Thymus (tissue), 11 donors: Measurements from ENCODE around the gene CDH13. TPM values are rescaled to one million over a fixed set of nuclear protein-coding genes. Genes with fewer than 3 reads are reported as not detected.

ENCODE experiments used
- DNase-seq, 9 donors: peaks; one replicate each; pipeline ENCODE4 v3.0.0-alpha.2; 2013; ENCODE audit warnings: low spot score in 9 of 9, low read depth in 6 of 9, missing footprints in 1 of 9
- H3K27ac ChIP-seq, 2 donors: one replicate each; pipeline ENCODE4 v1.5.1; 2013; ENCODE audit warnings: control low read depth in 1 of 2, low read depth in 1 of 2, low read length in 1 of 2, mild to moderate bottlenecking in 1 of 2, moderate library complexity in 1 of 2
- H3K27me3 ChIP-seq, 2 donors: one replicate each; pipeline ENCODE4 v1.5.1; 2013; ENCODE audit warnings: low read length in 1 of 2; ENCODE audit not compliant: control insufficient read depth in 2 of 2, insufficient read depth in 1 of 2
- H3K36me3 ChIP-seq, 2 donors: one replicate each; pipeline ENCODE4 v1.5.1; 2013; ENCODE audit warnings: low read length in 1 of 2, mild to moderate bottlenecking in 1 of 2, moderate library complexity in 1 of 2; ENCODE audit not compliant: control insufficient read depth in 2 of 2, insufficient read depth in 2 of 2
- H3K4me1 ChIP-seq, 2 donors: one replicate each; pipeline ENCODE4 v1.5.1; 2013; ENCODE audit warnings: low read length in 2 of 2; ENCODE audit not compliant: control insufficient read depth in 2 of 2, insufficient read depth in 2 of 2
- H3K4me3 ChIP-seq, 2 donors: one replicate each; pipeline ENCODE4 v1.5.1; 2013; ENCODE audit warnings: low read length in 2 of 2, control low read depth in 1 of 2, mild to moderate bottlenecking in 1 of 2
- H3K9me3 ChIP-seq, 2 donors: one replicate each; pipeline ENCODE4 v1.5.1; 2013; ENCODE audit warnings: low read length in 1 of 2, mild to moderate bottlenecking in 1 of 2; ENCODE audit not compliant: control insufficient read depth in 2 of 2, insufficient read depth in 1 of 2
- WGBS: extraction: QIAGEN DNeasy Blood & Tissue Kit; methylation state at CpG from one replicate; pipeline ENCODE4 v1.1.7; 2013; 5-methylcytosine and 5-hydroxymethylcytosine counted together
- polyA plus RNA-seq: library from polyadenylated mRNA; stranded (reverse); fragments of 200-250 nt; gene quantifications from one replicate; pipeline ENCODE4 v1.2.3, GENCODE V29; 2013
- total RNA-seq: library from RNA; stranded (reverse); fragments of 120-200 nt; gene quantifications from one replicate; pipeline ENCODE4 v1.2.4, GENCODE V29; 2013
- donor health status: healthy.

CDH13 gene
- total and polyA plus RNA-seq, 2 donors = 1.5 to 3.7 TPM

GRCh38 chr16:83402160-83402814 is 775.5 kb downstream of the CDH13 start:
- 92% methylated on average over 6 of the region's 6 CpGs for WGBS
- DNase-seq = no peak
- no peak overlapping the region for H3K4me3 ChIP-seq
- H3K27ac ChIP-seq = no peak overlapping the region
- H3K27me3 ChIP-seq = no peaks in the 10 kb centered on the region
- H3K36me3 ChIP-seq = no peaks in the 10 kb centered on the region
- H3K9me3 ChIP-seq = no peaks in the 10 kb centered on the region
- H3K4me1 ChIP-seq = no peaks in the 10 kb centered on the region

GRCh38 chr16:83402967-83403366 is 776.2 kb downstream of the CDH13 start:
- 73% methylated on average over 4 of the region's 4 CpGs for WGBS
- Histone ChIP-seq H3K4me1 (no peaks in the 10 kb centered on the region), H3K36me3 (no peaks in the 10 kb centered on the region), H3K4me3 (no peak overlapping the region), H3K27ac (no peak overlapping the region), H3K9me3 (no peaks in the 10 kb centered on the region), H3K27me3 (no peaks in the 10 kb centered on the region)
- DNase-seq = no peak

GRCh38 chr16:83403761-83404160 is 777.0 kb downstream of the CDH13 start:
- H3K9me3 ChIP-seq = no peaks in the 10 kb centered on the region
- no peak overlapping the region for H3K27ac ChIP-seq
- 89% methylated on average over 2 of the region's 2 CpGs for WGBS
- H3K36me3 ChIP-seq = no peaks in the 10 kb centered on the region
- H3K4me1 ChIP-seq = no peaks in the 10 kb centered on the region
- H3K27me3 ChIP-seq = no peaks in the 10 kb centered on the region
- no peak for DNase-seq
- H3K4me3 ChIP-seq = no peak overlapping the region

- WGBS = 86% methylated on average over 3 of the region's 3 CpGs
- DNase-seq = no peak
- no peaks in the 10 kb centered on the region for H3K36me3 ChIP-seq
- no peak overlapping the region for H3K4me3 ChIP-seq
- H3K9me3 ChIP-seq = no peaks in the 10 kb centered on the region
- no peak overlapping the region for H3K27ac ChIP-seq
- no peaks in the 10 kb centered on the region for H3K27me3 ChIP-seq
- no peaks in the 10 kb centered on the region for H3K4me1 ChIP-seq
Observed at GRCh38 chr16:83404261-83404660, 777.5 kb downstream of the CDH13 start.

- Histone ChIP-seq H3K4me1 (no peaks in the 10 kb centered on the region), H3K27me3 (no peaks in the 10 kb centered on the region), H3K27ac (no peak overlapping the region), H3K9me3 (no peaks in the 10 kb centered on the region), H3K36me3 (no peaks in the 10 kb centered on the region), H3K4me3 (no peak overlapping the region)
- no peak for DNase-seq
- 92% methylated on average over 5 of the region's 5 CpGs for WGBS
Observed at GRCh38 chr16:83407928-83408327, 781.2 kb downstream of the CDH13 start.

- 84% methylated on average over 3 of the region's 3 CpGs for whole genome bisulfite sequencing
- Histone ChIP-seq H3K4me3 (no peak overlapping the region), H3K27ac (no peak overlapping the region), H3K4me1 (no peaks in the 10 kb centered on the region), H3K36me3 (no peaks in the 10 kb centered on the region), H3K27me3 (no peaks in the 10 kb centered on the region), H3K9me3 (no peaks in the 10 kb centered on the region)
- no peak for DNase-seq
Observed at GRCh38 chr16:83409347-83409746, 782.6 kb downstream of the CDH13 start.

- Histone ChIP-seq H3K36me3 (no peaks in the 10 kb centered on the region), H3K27me3 (no peaks in the 10 kb centered on the region), H3K4me3 (no peak overlapping the region), H3K9me3 (no peaks in the 10 kb centered on the region), H3K27ac (no peak overlapping the region), H3K4me1 (no peaks in the 10 kb centered on the region)
- 94% methylated on average over 1 of the region's 1 CpG for WGBS
- DNase-seq = no peak
Observed at GRCh38 chr16:83418565-83418964, 791.8 kb downstream of the CDH13 start.

- DNase-seq = peak in 3 of 9 donors; percentile 0 to 27 (median 15)
- no peaks in the 10 kb centered on the region for H3K27me3 ChIP-seq
- H3K36me3 ChIP-seq = no peaks in the 10 kb centered on the region
- no peaks in the 10 kb centered on the region for H3K4me1 ChIP-seq
- H3K4me3 ChIP-seq = no peak overlapping the region
- WGBS = 80% methylated on average over 9 of the region's 9 CpGs
- no peak overlapping the region for H3K27ac ChIP-seq
- no peaks in the 10 kb centered on the region for H3K9me3 ChIP-seq
Observed at GRCh38 chr16:83420206-83420760, 793.5 kb downstream of the CDH13 start.

- 60% methylated on average over 3 of the region's 3 CpGs for WGBS
Observed at GRCh38 chr16:83433201-83433600, 806.4 kb downstream of the CDH13 start.

More at GRCh38 chr16:83433201-83433600, 806.4 kb downstream of the CDH13 start:
- H3K4me1 ChIP-seq = no peaks in the 10 kb centered on the region
- no peaks in the 10 kb centered on the region for H3K27me3 ChIP-seq
- no peak overlapping the region for H3K4me3 ChIP-seq
- H3K27ac ChIP-seq = no peak overlapping the region
- H3K36me3 ChIP-seq = no peaks in the 10 kb centered on the region
- no peaks in the 10 kb centered on the region for H3K9me3 ChIP-seq
- DNase-seq = no peak
